ENCODE data around the gene SKP1.

- TF ChIP-seq, protein P1, sequence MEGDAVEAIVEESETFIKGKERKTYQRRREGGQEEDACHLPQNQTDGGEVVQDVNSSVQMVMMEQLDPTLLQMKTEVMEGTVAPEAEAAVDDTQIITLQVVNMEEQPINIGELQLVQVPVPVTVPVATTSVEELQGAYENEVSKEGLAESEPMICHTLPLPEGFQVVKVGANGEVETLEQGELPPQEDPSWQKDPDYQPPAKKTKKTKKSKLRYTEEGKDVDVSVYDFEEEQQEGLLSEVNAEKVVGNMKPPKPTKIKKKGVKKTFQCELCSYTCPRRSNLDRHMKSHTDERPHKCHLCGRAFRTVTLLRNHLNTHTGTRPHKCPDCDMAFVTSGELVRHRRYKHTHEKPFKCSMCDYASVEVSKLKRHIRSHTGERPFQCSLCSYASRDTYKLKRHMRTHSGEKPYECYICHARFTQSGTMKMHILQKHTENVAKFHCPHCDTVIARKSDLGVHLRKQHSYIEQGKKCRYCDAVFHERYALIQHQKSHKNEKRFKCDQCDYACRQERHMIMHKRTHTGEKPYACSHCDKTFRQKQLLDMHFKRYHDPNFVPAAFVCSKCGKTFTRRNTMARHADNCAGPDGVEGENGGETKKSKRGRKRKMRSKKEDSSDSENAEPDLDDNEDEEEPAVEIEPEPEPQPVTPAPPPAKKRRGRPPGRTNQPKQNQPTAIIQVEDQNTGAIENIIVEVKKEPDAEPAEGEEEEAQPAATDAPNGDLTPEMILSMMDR (IDR thresholded peaks at IDR 0.05; ENCODE audit: low read depth, low read length, missing input control), result no peak
- TF ChIP-seq ATF3 (IDR thresholded peaks at IDR 0.05), result no peak
- TF ChIP-seq, protein P2, sequence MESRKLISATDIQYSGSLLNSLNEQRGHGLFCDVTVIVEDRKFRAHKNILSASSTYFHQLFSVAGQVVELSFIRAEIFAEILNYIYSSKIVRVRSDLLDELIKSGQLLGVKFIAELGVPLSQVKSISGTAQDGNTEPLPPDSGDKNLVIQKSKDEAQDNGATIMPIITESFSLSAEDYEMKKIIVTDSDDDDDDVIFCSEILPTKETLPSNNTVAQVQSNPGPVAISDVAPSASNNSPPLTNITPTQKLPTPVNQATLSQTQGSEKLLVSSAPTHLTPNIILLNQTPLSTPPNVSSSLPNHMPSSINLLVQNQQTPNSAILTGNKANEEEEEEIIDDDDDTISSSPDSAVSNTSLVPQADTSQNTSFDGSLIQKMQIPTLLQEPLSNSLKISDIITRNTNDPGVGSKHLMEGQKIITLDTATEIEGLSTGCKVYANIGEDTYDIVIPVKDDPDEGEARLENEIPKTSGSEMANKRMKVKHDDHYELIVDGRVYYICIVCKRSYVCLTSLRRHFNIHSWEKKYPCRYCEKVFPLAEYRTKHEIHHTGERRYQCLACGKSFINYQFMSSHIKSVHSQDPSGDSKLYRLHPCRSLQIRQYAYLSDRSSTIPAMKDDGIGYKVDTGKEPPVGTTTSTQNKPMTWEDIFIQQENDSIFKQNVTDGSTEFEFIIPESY (IDR thresholded peaks at IDR 0.05), result no peak
- no peak for TF ChIP-seq YY1 (IDR thresholded peaks at IDR 0.05)
- TF ChIP-seq TAF1 (conservative IDR thresholded peaks at IDR 0.05), result no peak
- TF ChIP-seq MAX (IDR thresholded peaks at IDR 0.05), result no peak
- no peak for TF ChIP-seq REST (IDR thresholded peaks at IDR 0.05)
- TF ChIP-seq FOXA1 (IDR thresholded peaks at IDR 0.05), result no peak
- no peak for TF ChIP-seq RXRA (IDR thresholded peaks at IDR 0.05)
- no peak for TF ChIP-seq RAD21 (IDR thresholded peaks at IDR 0.05)
- no peak for TF ChIP-seq EGR1 (IDR thresholded peaks at IDR 0.05; ENCODE audit: low read depth in 2 of 2)
- no peak for TF ChIP-seq FOXA2 (IDR thresholded peaks at IDR 0.05)
- TF ChIP-seq JUND (IDR thresholded peaks at IDR 0.05), result no peak
- no peak for TF ChIP-seq GABPA (IDR thresholded peaks at IDR 0.05 in 1 of 2, conservative IDR thresholded peaks at IDR 0.05 in 1 of 2)
Measured at GRCh38 chr5:134103998-134104654, 72.6 kb downstream of the SKP1 start.

Measured in liver (tissue), 3 donors.